Left ventricle myocardium inferior (tissue), 1 donor: Measurements from ENCODE around the gene ZC3H12C. TPM values are rescaled to one million over a fixed set of nuclear protein-coding genes. Genes with fewer than 3 reads are reported as not detected.

Source experiments
- DNase-seq: peaks from one replicate; pipeline ENCODE4 v3.0.0-alpha.2; 2020
- H3K27ac ChIP-seq: fragments of 200-600 bp; replicated peaks from 2 replicates; pipeline ENCODE4 v1.8.0; 2021
- H3K27me3 ChIP-seq: fragments of 200-600 bp; 2 replicates; pipeline ENCODE4 v1.8.0; 2021; ENCODE audit warnings: low read depth
- H3K36me3 ChIP-seq: fragments of 200-600 bp; 2 replicates; pipeline ENCODE4 v1.8.0; 2021
- H3K4me1 ChIP-seq: fragments of 200-600 bp; 2 replicates; pipeline ENCODE4 v1.8.0; 2021
- H3K4me3 ChIP-seq: fragments of 200-600 bp; 2 replicates; pipeline ENCODE4 v1.8.0; 2021; ENCODE audit warnings: mild to moderate bottlenecking, moderate library complexity
- H3K9me3 ChIP-seq: fragments of 200-600 bp; replicated peaks from 2 replicates; pipeline ENCODE4 v1.8.0; 2021
- CTCF ChIP-seq: fragments of 200-600 bp; IDR thresholded peaks from 2 replicates; pipeline ENCODE4 v1.8.0; 2021; ENCODE audit warnings: antibody characterized with exemption, mild to moderate bottlenecking, borderline replicate concordance
- intact Hi-C: fragments of 100-400 bp; cut with micrococcal nuclease; formaldehyde crosslinking; loops from one replicate; pipeline ENCODE4 v1.11.0; 2022
- total RNA-seq: library from RNA; stranded (reverse); fragmentation: NEBNext Ultra II Directional; extraction: Animal tissue kit (Norgen Biotek cat#: 25700); gene quantifications from one replicate; pipeline ENCODE4 v1.2.1, GENCODE V29; 2021
- donor health status: DM: no; HTN: yes; CAD: no; lungs with severe emphysema.

ZC3H12C gene
- total RNA-seq, 1 donor from 2014 or later = 16.8 TPM

- H3K36me3 ChIP-seq = peaks cover 46% of the 10 kb centered on the region
- no peaks in the 10 kb centered on the region for H3K9me3 ChIP-seq
- DNase-seq = no peak
- no peak for TF ChIP-seq CTCF
- no peak overlapping the region for H3K27ac ChIP-seq
- no peak overlapping the region for H3K4me3 ChIP-seq
- peaks cover 12% of the 10 kb centered on the region for H3K4me1 ChIP-seq
- intact Hi-C loops = no loop called here
- H3K27me3 ChIP-seq = no peaks in the 10 kb centered on the region
These were observed 66.3 kb downstream of the ZC3H12C start for GRCh38 chr11:110159476-110159875.

- no peak for TF ChIP-seq CTCF
- no peak overlapping the region for H3K27ac ChIP-seq
- H3K4me3 ChIP-seq = no peak overlapping the region
- intact Hi-C loops = no loop called here
- no peaks in the 10 kb centered on the region for H3K9me3 ChIP-seq
- peaks cover 51% of the 10 kb centered on the region for H3K36me3 ChIP-seq
- no peak for DNase-seq
- H3K27me3 ChIP-seq = no peaks in the 10 kb centered on the region
- H3K4me1 ChIP-seq = peaks cover 12% of the 10 kb centered on the region
These were observed 66.8 kb downstream of the ZC3H12C start for GRCh38 chr11:110160016-110160415.

- peaks cover 55% of the 10 kb centered on the region for H3K36me3 ChIP-seq
- H3K27ac ChIP-seq = no peak overlapping the region
- no peaks in the 10 kb centered on the region for H3K9me3 ChIP-seq
- no peaks in the 10 kb centered on the region for H3K27me3 ChIP-seq
- peaks cover 9% of the 10 kb centered on the region for H3K4me1 ChIP-seq
- no peak for DNase-seq
- TF ChIP-seq CTCF = no peak
- intact Hi-C loops = no loop called here
- no peak overlapping the region for H3K4me3 ChIP-seq
These were observed 67.2 kb downstream of the ZC3H12C start for GRCh38 chr11:110160437-110160836.

- no peaks in the 10 kb centered on the region for H3K27me3 ChIP-seq
- H3K36me3 ChIP-seq = peaks cover 59% of the 10 kb centered on the region
- no peak overlapping the region for H3K27ac ChIP-seq
- intact Hi-C loops = no loop called here
- TF ChIP-seq CTCF = no peak
- no peak overlapping the region for H3K4me3 ChIP-seq
- no peak for DNase-seq
- H3K4me1 ChIP-seq = peaks cover 4% of the 10 kb centered on the region
- H3K9me3 ChIP-seq = no peaks in the 10 kb centered on the region
These were observed 67.9 kb downstream of the ZC3H12C start for GRCh38 chr11:110161061-110161460.

- DNase-seq = no peak
- Histone ChIP-seq H3K27ac (no peak overlapping the region), H3K27me3 (no peaks in the 10 kb centered on the region), H3K36me3 (peaks cover 59% of the 10 kb centered on the region), H3K4me3 (no peak overlapping the region), H3K9me3 (no peaks in the 10 kb centered on the region), H3K4me1 (no peaks in the 10 kb centered on the region)
- intact Hi-C loops = no loop called here
- no peak for TF ChIP-seq CTCF
These were observed 69.0 kb downstream of the ZC3H12C start for GRCh38 chr11:110162216-110162615.
